8988T (cell line): ENCODE measurements around the gene WWP2.
"Not testable (repeated sequence)": the region's sequence is repeated elsewhere in the genome, so short reads cannot be mapped to it uniquely, and the experiment has no call there.

Experiments used
- DNase-seq: peaks from one replicate; pipeline ENCODE4 v3.0.0; 2011

WWP2 gene

DNA sequence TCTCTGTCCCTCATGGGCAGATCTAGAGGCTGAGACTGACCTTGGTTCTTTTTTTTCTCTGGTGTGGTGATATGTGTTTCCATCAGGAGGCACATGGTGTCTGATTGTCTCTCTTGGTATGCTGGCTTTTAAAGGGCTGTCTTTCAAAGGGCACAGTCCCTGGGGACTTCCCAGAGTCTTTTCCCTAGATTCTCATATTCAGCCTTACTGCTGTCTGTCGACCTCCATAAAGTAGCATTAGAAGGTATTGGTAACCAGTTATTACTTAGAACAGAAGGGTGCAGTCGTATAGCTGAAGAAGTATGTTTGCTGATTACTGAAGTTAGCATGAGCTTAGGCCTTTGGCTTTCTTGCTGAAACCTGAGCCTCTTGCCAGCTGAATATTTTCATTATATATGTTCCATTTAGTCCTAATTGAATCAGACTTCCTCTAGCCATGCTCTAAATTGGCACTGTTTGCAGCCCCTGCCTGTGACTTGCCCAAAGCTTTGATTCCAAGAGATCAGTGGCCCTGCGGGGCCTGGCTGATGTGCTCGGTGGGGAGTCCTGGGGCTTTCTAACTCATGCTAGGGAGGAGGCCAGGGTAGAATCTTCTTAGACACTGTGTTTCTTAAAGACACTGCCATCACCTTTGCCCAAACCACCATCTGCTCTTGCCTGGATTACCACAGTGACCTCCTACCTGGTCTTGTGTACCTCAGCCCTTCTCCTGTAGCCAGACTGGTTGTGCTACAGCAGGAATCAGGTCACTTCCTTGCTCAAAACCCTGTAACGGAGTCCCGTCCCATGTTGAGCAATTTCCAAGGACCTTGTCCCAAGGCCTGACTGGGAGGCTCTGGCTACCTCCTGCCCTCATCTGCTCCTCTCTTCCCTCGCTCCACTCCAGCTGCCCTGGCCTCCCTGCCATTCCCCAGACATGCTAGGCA, 71.5 kb downstream of the WWP2 start:
- DNase-seq, result no peak

DNA sequence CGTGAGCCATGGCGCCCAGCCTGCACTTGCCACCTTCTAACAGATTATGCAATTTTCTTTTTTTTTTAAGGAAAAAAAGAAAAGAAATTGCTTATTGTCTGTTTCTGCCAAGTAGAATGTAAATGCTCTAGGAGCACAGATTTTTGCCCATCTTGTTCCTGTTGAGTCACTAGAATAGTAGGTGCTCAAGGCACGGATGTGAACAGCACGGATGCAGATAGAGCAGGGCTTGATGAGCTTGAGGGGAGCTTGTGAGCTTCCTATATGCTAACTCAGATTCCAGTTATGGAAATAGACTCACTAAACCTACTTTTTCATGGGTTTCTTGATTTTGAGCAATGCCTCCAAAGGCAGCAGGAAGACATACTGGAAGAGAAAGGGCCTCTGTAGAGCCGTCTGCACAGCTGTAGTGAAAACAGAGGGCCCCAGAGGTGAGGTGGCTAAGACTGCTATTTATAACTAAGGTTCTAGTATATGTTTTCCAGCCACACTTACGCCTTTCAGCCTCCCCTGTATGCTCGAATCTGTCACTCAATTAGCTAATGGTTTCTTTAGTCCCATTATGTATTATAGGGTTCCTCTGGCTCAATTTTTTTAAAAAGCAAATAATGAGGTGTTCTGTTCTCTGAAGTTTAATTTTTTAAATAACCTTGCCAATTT, 72.8 kb downstream of the WWP2 start:
- DNase-seq, result no peak

DNA sequence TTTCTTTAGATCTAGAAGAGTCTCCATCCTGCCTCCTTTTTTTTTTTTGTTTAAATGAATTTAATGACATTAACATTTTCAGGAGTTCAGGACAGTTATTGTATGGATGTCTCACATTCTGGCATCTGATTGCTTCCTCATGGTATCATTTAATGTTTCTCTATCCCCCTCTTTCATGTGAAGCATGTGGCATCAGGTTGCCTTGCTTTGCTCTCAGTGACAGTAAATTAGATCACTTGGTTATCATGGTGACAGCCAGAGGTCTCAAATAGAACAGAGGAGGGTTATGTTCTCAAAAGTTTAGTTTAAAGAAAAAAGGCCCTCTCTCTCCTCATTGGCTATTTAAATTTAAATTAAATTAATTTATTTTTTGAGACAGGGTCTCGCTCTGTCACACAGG, 74.1 kb downstream of the WWP2 start:
- no peak for DNase-seq

DNA sequence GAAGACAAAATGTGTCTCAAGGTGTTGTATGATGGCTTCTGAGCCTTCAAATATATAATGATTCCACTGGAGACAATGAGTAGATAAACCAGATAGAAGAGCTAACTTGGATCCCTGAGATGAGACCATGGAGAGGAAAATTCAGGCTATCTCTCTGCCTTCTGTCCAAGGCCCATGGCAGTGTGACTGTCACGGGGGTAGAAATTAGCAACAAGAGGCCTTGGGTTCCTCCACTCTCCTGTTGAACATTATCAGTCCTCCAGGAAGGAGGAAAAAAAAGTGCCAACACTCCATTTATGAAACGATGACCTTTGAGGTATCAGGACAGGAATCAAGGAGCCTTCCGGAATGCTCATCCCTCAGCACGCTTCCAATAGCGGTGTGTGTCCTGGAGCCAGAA, 75.2 kb downstream of the WWP2 start:
- no peak for DNase-seq

DNA sequence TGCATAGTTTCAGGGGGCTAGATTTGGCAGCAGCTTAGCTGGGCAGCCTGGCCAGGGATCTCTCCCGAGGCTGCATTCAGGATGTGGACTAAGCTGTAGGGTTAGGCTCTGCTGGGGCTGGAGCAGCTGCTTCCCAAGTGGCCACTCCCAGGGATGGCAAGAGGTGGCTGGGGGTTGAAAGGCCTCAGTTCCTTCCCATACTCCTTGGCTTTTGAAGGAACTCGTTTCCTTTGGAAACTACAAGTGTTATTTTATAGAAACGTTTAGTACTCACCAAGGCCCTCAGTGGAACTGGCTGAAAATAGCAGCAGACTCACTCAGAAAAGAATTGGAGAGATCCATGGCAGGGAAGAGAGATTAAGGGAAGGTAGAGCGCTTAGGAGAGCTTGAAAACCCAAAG, 76.4 kb downstream of the WWP2 start:
- DNase-seq, result no peak

DNA sequence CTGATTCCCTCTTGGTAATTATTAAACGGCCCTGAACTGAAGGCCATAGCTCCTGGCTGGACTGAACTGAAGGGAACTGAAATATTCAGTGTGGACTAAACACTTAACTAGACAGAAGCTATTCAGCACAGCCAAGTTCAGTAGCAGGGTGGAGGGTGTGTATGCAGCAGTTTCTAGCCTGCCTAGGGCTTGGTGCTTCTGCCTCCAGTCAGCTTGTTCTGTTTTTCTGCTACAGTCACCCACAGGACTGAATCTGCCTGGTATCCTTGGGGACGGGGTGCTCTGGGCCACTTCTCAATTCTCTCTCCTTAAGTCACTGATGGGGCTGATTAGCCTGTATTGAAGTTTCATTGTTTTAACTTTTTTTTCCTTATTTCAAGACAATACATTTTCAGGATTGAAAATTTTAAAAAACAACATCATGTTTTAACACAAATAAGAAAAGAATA, 77.1 kb downstream of the WWP2 start:
- DNase-seq, result no peak

DNA sequence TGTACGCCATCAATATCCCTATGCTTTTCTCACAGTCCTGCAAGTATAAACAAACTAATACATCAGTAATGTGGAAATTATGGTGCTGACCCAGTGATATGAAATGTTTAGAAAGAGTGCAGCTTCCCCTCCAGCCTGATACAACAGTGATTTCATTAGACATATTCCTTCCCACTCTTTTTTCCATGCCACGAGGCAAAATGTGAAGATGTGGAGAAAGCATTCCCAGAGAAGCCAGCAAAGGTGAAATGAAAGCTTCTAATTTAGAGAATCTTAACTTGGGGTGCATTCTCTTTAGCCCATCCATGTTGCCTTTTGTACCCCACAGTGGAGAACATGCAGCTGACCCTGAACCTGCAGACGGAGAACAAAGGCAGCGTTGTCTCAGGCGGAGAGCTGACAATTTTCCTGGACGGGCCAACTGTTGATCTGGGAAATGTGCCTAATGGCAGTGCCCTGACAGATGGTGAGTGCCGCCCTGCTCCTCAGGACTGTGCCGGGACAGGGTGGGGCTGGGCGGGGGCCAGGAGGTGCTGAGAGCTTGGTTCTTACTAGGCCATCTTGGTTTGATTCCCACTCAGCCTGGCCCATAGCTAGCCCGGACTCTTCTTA, 77.8 kb downstream of the WWP2 start:
- DNase-seq, result no peak

DNA sequence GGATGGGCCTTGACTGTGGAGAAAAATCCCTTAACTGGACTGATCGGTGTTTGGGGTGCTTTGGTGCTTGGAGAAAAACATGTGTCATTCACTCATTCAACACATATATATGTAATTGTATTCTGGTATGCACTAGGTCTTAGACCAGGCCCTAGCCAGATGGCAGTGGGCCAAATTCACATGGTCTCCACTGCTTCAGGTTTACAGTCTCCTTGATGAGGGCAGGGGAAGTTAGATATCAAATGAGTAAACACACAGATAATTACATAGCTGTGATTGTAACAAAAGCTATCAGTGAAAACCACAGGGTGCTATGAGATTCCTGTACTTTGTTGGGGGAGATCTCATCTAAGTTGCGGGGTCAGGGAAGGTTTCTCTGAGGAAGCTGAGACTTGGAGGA, 78.8 kb downstream of the WWP2 start:
- no peak for DNase-seq

DNA sequence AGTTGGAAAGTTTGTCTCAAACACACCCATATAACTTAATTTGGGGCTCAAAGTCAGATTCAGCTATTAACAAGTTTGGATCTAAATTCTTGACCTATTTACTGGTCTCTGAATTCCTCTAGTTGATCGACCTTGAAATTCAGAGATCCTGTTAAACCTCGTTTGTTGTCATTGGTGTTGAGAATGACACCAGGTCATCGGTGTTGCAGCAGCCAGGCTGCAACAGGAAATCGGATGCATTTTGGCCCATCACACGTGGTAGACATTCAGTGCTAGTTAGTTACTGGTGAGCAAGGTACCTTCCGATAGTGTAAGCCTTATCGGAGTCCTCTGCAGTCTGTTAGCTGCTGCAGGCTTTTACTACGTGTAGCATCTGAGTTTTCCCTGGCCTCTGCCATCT, 82.3 kb downstream of the WWP2 start:
- no peak for DNase-seq

DNA sequence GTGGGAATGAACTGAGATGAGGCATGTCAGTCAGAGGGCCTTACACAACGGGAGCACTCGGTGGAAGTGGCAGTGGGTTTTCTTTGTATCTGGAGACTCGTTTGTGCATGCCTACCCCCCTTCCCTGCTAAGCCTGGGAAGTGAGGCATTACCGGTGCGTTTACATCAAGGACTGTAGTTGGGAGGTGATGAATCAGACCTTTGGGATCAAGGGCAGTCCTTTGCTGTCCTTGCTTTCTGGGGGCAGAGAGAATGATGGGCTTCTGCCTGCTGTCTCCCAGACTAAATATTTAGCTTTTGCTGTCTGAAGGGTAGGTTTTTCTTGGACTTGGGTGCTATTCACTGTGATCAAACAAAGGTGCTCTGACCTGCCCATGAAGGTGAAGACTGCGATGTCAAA, 83.0 kb downstream of the WWP2 start:
- no peak for DNase-seq

DNA sequence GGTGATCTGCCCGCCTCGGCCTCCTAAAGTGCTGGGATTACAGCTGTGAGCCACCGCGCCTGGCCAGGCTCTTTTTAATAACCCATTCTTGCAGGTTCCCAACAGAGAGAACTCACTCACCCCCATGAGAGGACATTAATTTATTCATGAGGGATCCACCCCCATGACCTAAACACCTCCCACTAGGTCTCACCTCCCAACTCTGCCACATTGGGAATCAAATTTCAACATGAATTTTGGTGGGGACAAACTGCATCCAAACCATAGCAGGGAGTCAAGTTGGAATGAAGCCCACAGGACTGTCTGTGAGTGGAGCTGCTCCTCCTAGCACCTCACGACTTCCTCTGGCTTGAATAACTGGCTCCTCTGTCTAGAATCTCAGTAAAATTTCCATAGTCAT, 85.5 kb downstream of the WWP2 start:
- DNase-seq, result no peak

DNA sequence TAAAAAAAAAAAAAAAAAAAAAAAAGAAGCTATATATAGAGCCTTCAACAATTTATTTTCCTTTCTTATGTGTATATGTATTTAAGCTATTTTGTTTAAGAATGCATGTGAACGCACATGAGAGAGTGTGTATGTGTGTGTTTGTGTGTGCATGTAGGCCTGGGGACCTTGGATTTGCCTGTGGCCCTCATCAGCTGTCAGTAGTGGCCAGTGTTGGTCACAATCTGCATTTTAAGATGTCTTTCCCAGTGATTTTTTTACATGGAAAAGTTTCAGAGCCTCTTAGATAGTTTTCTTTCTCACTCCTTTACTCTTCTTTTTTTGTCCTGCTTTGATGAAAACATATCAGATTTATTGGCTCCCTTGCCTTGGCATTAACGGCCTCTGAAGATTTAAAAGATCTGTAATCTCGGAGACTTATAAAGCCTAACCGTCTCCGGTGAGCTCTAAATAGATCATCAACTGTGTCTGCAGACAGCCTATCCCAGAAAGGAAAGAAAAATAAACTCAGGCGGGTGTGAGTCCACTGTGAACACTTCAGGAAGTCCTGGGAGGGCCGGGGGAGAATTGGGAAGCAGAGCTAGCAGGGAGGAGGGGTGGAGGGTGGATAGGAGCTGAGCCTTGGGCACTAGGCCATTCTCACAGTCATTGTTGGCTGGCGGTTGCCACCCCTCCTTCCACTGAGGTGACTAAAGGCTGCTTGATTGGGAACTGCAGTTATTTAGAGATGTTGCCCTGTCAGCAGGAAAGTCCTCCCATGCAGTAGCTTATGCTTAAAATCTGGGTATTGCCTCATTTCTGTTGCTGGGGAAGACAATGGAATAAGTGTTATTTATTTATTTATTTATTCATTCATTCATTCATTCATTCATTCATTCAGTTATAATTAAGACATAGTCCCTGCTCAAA, 86.8 kb downstream of the WWP2 start:
- DNase-seq, result no peak

DNA sequence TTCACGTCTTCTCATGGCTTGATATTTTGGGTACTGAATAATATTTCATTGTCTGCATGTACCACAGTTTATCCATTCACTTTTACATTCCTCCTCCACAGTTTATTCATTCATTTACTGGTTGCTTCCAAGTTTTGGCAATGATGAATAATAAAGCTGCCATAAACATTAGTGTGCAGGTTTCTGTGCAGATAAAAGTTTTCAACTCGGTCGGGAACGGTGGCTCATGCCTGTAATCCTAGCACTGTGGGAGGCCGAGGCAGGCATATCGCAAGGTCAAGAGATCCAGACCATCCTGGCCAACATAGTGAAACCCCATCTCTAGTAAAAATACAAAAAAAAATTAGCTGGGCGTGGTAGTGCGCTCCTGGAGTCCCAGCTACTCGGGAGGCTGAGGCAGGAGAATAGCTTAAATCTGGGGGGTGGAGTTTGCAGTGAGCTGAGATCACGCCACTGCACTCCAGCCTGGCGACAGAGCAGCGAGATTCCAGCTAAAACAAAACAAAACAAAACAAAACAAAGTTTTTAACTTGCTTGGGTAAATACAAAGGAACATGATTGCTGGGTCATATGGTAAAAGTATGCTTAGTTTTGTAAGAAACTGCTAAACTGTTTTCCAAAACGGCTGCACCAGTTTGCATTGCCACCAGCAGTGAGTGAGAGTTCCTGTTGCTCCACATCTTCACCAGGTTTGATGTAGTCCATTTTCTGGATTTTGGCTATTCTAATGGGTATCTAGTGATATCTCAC, 89.5 kb downstream of the WWP2 start:
- no peak for DNase-seq

DNA sequence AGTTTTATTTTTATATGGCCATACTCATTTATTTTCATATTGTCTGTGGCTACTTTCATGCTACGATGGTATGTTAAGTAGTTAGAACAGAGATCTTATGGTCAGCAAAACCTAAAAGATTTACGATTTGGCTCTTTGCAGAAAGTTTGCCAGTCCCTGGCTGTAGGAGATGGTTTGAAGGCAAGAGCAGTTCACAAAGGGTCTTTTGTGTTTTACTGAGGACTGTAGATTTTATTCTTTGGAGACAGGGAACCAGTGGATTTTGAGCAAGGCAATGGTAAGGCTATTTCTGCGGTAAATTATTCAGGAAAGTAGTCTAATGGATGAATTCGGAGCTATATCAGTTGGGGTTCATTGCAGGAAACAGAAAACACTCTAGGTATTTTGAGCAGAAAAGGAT, 90.7 kb downstream of the WWP2 start:
- no peak for DNase-seq

DNA sequence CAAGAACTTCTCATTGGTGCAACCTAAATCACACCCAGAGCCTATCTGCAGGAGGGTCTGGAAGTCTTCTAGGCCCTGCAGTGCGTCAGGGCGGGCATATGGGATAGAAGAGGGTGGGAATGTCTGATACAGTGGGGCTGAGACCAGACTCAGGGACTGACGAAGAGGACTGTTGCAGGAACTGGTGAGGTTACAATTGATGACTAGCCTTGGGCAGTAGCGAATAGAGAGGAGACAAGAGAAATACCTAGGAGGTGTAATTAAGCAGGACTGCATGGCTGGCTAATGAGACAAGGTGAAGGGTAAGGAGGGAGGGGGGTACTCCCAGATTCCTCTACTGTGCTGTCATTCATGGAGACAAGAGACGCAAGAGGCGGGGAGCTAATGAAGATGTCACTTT, 91.3 kb downstream of the WWP2 start:
- DNase-seq, result no peak

DNA sequence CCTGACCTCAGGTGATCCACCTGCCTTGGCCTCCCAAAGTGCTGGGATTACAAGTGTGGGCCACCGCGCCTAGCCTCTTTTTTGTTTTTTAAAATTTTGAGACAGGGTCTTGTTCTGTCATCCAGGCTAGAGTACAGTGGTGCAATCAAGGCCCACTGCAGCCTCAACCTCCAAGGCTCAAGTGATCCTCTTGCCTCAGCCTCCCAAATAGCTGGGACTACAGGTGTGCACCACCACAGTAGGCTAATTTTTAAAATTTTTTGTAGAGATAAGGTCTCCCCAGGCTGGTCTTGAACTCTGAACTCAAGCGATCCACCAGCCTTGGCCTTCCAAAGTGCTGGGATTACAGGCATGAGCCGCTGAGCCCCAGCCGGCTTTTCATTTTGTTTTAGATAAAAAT, 92.6 kb downstream of the WWP2 start:
- not testable (repeated sequence) for DNase-seq

DNA sequence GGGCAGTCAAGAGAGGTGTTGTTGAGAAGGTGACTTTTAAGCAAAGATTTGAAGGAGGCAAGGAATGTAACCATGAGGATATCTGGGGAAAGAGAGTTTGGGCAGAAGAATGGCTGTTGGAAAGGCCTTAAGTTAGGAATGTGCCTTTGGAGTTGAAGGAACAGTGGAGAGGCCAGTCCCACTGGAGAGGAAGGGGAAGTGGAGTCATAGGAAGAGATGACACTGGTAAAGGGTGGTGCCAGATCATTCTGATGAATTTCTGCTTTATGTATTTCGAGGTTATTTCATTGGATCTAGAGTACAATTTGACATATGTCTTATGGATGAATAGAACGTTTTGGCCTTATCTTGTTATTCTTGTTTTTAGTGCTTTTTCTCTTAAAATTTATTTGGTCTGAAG, 93.5 kb downstream of the WWP2 start:
- DNase-seq, result no peak

DNA sequence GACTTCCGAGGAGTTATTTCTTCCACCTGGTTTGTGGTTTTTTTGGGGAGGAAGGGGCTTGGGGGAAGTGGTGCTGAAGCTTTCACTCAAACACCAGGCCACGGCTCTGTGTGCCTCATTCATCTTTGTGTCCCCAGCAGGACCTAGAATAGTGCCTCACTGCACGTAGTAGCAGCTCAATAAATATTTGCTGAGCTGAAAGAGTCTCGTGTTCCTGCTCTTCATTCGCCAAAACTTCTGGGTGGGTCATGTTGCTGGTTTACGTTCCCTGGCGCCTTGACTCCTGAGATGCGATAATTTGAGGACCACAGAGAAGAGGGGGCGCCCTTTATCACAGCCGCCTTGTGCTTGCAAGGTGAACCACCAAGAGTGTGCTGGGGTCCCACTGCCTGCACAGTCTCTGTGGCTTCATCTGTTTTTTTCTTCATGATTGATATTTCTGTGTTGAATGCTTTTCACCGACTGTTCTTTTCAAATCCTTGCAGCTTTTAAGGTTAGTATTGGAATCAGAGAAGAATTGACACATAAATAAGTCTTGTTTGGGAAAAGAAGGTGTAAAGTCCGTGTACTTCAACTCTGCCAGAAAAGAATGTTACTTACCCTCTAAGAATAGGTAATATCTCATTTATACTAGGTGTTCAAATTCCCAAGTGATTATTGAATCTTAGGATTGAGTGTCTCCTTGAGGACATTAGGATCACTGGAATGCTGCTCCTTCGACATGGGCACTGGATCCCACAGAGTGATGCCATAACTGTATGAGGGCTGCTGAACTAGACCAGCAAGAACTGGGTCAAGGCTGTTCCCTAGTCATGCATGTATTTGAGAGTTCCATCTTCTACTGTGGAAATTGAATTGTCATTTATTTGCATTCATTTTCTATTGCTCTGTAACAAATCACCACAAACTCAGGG, 96.3 kb downstream of the WWP2 start:
- no peak for DNase-seq

DNA sequence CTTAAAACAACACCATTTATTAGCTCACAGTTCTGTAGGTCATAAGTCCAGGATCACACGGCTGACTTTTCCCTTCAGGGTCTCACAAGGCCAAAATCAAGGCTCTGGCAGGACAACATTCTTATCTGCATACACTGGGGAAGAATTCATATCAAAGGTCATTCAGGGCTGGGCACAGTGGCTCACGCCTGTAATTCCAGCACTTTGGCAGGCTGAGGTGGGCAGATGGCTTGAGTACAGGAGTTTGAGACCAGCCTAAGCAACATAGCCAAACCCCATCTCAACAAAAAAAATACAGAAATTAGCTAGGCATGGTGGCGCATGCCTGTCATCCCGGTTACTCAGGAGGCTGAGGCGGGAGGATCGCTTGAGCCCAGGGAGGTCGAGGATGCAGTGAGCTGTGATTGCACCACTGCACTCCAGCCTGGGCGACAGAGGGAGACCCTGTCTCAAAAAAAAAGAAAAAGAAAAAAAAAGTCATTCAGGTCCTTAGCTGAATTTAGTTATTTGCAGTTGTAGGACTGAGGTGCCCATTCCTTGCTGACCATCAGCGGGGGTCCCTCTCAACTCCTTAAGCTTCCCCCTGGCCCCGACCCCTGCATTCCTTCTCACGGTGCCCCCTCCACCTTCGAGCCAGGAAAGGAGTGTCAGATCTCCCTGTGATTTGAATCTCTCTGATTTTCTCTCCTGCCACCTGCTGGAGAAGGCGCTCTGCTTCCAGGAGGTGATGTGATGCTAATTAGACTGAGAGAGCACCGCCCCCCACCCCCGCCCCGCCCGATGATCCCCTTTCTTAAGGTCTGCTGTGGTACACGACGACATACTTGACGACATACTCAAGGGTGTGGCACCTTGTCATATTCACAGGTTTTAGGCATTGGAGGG, 97.2 kb downstream of the WWP2 start:
- peak; percentile 50 for DNase-seq
